ENCODE data around the gene CHRNG.

CHRNG gene

DNA sequence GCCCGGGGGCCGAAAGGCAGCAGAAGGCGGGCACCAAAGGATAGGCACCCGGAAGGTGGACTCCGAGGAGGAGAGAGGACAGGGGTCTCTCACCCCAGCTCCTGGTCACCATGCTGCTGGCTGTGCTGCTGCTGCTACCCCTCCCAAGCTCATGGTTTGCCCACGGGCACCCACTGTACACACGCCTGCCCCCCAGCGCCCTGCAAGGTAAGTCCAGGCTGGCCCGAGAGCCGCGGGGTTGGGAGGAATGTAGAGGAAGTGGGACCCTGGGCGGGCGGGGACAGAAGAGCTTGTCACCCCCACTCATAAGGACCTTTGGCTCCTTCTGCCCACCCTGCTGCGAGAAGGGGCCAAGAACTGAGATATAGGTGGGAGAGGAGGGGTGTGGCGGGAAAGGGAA, 19.0 kb upstream of the CHRNG start:
- H3K27ac Mint-ChIP-seq: no peak overlapping the region

DNA sequence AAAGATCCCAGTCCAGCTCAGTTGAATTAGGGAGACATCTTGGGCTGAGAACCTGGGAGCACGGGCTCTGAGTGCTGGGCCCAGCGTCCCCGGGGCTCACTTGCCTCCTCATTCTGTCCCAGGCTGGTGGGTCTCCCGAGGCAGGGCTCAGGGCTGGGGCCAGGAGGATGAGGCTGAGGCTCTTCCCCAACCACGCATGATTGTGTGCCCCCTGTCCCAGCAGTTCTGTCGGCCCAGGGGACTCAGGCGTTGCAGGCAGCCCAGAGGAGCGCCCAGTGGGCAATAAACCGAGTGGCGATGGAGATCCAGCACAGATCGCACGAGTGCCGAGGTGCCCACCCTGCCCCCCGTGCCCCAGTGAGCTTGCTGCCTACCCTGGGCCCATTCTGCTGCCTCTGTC, 18.4 kb upstream of the CHRNG start:
- no peak overlapping the region for H3K27ac Mint-ChIP-seq
- peaks cover 20% of the 10 kb centered on the region for H3K27me3 Mint-ChIP-seq
- H3K4me1 Mint-ChIP-seq: peaks cover 13% of the 10 kb centered on the region
- H3K9me3 Mint-ChIP-seq: no peaks in the 10 kb centered on the region
- no peak overlapping the region for H3K4me3 Mint-ChIP-seq
- no peaks in the 10 kb centered on the region for H3K36me3 Mint-ChIP-seq

More for the DNA sequence above, 19.0 kb upstream of the CHRNG start:
- H3K4me3 Mint-ChIP-seq: no peak overlapping the region
- no peaks in the 10 kb centered on the region for H3K36me3 Mint-ChIP-seq
- H3K9me3 Mint-ChIP-seq: no peaks in the 10 kb centered on the region
- H3K4me1 Mint-ChIP-seq: peaks cover 13% of the 10 kb centered on the region
- peaks cover 20% of the 10 kb centered on the region for H3K27me3 Mint-ChIP-seq

DNA sequence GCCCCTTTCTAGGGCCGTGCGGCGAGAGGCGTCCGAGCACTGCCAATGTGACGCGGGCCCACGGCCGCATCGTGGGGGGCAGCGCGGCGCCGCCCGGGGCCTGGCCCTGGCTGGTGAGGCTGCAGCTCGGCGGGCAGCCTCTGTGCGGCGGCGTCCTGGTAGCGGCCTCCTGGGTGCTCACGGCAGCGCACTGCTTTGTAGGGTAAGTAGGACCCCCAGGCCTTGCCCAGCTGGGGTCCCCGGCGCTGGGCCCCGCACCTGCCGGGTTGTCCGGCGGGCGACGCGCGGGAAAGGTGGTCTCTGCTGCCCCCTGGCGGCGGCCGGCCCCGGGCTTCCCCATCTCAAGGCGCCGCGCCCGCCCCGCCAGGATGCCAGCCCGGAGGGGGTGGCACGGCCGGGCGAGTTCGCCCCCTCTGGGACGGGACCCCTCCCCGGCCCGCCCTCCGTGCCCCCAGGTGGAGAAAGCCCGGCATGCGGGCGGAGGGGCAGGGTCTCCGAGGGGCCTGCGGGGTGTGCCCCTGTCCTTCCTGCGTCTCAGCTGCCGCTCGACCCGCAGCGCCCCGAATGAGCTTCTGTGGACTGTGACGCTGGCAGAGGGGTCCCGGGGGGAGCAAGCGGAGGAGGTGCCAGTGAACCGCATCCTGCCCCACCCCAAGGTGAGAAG, 17.4 kb upstream of the CHRNG start:
- Mint-ChIP-seq H3K4me3 (no peak overlapping the region), H3K27me3 (peaks cover 20% of the 10 kb centered on the region), H3K36me3 (no peaks in the 10 kb centered on the region), H3K27ac (no peak overlapping the region), H3K4me1 (peaks cover 13% of the 10 kb centered on the region), H3K9me3 (no peaks in the 10 kb centered on the region)

DNA sequence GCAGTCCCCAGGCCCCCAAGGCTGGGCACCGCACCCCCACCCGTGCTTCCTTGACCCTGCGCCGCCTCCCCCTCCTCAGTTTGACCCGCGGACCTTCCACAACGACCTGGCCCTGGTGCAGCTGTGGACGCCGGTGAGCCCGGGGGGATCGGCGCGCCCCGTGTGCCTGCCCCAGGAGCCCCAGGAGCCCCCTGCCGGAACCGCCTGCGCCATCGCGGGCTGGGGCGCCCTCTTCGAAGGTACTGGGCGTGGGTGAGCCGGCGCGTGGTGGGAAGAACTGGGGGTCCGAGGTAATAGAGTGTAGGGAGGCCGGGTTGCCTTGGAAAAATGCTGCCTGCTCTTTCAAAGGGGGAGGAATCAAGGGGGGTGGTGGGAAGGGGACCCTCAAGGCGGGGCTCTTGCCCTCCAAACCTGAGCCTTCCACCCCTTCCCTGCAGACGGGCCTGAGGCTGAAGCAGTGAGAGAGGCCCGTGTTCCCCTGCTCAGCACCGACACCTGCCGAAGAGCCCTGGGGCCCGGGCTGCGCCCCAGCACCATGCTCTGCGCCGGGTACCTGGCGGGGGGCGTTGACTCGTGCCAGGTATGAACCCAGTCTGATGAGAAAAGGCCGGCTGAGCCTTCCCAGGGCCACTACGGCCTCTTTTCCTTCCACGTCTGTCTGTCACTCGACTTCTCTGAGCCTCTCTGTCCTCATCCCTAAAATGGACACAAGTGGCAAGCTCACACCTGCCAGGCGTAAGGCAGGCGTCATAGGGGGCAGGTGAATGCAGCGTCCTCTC, 16.7 kb upstream of the CHRNG start:
- H3K9me3 Mint-ChIP-seq: no peaks in the 10 kb centered on the region
- peak overlapping the region; percentile 61 for H3K4me3 Mint-ChIP-seq
- peaks cover 21% of the 10 kb centered on the region for H3K27me3 Mint-ChIP-seq
- peak overlapping the region; percentile 43 for H3K27ac Mint-ChIP-seq
- H3K36me3 Mint-ChIP-seq: no peaks in the 10 kb centered on the region
- H3K4me1 Mint-ChIP-seq: peaks cover 14% of the 10 kb centered on the region

DNA sequence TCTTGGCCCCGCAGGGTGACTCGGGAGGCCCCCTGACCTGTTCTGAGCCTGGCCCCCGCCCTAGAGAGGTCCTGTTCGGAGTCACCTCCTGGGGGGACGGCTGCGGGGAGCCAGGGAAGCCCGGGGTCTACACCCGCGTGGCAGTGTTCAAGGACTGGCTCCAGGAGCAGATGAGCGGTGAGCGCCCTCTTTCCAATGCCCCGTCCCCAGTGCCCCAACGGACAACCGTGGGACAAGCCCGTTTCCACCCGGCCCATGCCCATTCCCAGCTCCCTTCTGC, 16.1 kb upstream of the CHRNG start:
- no peaks in the 10 kb centered on the region for H3K36me3 Mint-ChIP-seq
- H3K27ac Mint-ChIP-seq: peak overlapping the region; percentile 43
- H3K4me1 Mint-ChIP-seq: peaks cover 19% of the 10 kb centered on the region
- H3K27me3 Mint-ChIP-seq: peaks cover 24% of the 10 kb centered on the region
- H3K4me3 Mint-ChIP-seq: peak overlapping the region; percentile 61
- no peaks in the 10 kb centered on the region for H3K9me3 Mint-ChIP-seq

DNA sequence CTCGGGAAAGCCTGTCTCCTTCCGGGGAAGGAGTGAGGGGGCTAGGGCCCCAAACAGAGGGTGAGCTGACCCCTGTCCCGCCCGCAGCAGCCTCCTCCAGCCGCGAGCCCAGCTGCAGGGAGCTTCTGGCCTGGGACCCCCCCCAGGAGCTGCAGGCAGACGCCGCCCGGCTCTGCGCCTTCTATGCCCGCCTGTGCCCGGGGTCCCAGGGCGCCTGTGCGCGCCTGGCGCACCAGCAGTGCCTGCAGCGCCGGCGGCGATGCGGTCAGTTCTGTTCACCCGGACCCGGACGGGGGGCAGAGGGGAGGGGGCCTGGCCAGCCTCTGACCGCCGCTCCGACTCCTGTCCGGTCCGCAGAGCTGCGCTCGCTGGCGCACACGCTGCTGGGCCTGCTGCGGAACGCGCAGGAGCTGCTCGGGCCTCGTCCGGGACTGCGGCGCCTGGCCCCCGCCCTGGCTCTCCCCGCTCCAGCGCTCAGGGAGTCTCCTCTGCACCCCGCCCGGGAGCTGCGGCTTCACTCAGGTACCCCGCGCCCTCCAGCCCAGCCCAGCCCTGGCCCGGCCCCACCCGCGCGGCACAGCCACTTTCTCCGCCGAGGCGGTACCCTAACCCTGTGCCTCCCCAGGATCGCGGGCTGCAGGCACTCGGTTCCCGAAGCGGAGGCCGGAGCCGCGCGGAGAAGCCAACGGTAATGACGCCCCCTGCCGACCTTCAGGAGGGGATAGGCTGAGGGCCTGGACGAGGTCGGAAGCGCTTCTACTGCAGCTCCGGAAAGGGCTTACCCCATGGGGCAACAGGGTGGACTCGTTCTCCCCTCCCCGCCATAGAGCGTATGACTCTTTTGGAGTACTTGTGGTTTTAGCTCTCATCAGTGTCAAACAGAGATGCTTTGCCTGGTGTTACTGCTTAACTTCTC, 15.6 kb upstream of the CHRNG start:
- Mint-ChIP-seq H3K4me3 (peak overlapping the region; percentile 26), H3K36me3 (no peaks in the 10 kb centered on the region), H3K4me1 (peaks cover 25% of the 10 kb centered on the region), H3K9me3 (no peaks in the 10 kb centered on the region), H3K27me3 (peaks cover 26% of the 10 kb centered on the region), H3K27ac (no peak overlapping the region)

DNA sequence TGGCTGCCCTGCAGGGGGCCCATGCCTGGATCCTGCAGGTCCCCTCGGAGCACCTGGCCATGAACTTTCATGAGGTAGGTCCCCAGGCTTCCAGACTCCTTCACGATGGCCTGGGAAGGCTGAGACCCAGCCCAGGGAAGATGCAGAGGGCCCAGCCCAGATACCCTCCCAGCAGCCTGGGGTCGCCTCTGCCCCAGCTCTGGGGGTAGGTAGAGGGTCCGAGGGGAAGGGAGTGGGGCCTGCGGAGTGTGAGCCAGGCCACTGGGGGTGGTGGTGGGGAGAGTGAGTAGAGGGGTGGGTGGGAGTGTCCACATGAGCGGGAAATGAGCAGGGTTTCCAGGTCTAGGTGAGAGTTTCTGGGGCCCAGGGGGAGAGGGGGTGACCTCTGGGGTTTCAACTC, 14.7 kb upstream of the CHRNG start:
- H3K27me3 Mint-ChIP-seq: peaks cover 22% of the 10 kb centered on the region
- H3K9me3 Mint-ChIP-seq: no peaks in the 10 kb centered on the region
- H3K27ac Mint-ChIP-seq: no peak overlapping the region
- H3K36me3 Mint-ChIP-seq: no peaks in the 10 kb centered on the region
- no peak overlapping the region for H3K4me3 Mint-ChIP-seq
- peaks cover 30% of the 10 kb centered on the region for H3K4me1 Mint-ChIP-seq

DNA sequence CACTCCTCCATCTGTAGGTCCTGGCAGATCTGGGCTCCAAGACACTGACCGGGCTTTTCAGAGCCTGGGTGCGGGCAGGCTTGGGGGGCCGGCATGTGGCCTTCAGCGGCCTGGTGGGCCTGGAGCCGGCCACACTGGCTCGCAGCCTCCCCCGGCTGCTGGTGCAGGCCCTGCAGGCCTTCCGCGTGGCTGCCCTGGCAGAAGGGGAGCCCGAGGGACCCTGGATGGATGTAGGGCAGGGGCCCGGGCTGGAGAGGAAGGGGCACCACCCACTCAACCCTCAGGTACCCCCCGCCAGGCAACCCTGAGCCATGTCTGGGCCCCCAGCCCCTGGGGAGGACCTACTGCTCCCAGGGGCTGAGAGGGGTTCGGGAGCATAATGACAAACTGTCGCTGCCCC, 14.3 kb upstream of the CHRNG start:
- H3K4me3 Mint-ChIP-seq: no peak overlapping the region
- peaks cover 22% of the 10 kb centered on the region for H3K27me3 Mint-ChIP-seq
- peaks cover 30% of the 10 kb centered on the region for H3K4me1 Mint-ChIP-seq
- H3K27ac Mint-ChIP-seq: no peak overlapping the region
- no peaks in the 10 kb centered on the region for H3K9me3 Mint-ChIP-seq
- no peaks in the 10 kb centered on the region for H3K36me3 Mint-ChIP-seq

DNA sequence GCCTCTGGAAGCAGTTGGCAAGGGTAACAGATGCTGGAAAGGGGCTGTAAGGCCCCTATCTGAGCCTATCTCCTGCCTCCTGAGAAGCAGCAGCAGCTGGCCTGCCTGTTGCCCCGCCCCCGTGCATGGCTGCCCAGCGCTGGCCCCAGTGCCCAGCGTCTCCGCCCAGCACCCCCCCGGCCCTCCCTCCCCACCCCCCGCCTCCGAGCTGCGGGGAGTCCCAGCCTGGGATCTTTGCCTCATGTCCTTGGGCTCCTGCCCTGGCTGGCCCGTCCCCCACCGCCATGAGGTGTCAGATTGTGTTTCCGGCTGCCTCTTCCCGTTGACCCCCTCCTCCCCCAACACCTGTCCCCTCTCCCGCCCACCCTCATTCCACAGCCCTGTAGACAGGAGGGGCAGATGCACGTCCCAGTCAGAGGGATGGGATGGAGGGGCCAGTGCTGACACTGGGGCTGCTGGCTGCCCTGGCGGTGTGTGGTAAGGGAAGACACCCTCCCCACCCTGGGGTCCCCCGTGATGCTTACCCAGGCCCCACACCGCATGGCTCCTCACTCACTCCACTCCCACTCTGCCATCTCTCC, 13.6 kb upstream of the CHRNG start, which contains the start of gene CHRND:
TSS of gene CHRND (plus strand) at position 370 of the 581 bp plus-strand sequence. CDS start at position 426, 56 bp downstream.
- H3K36me3 Mint-ChIP-seq: no peaks in the 10 kb centered on the region
- no peaks in the 10 kb centered on the region for H3K9me3 Mint-ChIP-seq
- H3K4me1 Mint-ChIP-seq: peaks cover 30% of the 10 kb centered on the region
- peak within 1 kb of the TSS; percentile 30 for H3K27ac Mint-ChIP-seq
- no peak within 1 kb of the TSS for H3K4me3 Mint-ChIP-seq
- peaks cover 18% of the 10 kb centered on the region for H3K27me3 Mint-ChIP-seq

DNA sequence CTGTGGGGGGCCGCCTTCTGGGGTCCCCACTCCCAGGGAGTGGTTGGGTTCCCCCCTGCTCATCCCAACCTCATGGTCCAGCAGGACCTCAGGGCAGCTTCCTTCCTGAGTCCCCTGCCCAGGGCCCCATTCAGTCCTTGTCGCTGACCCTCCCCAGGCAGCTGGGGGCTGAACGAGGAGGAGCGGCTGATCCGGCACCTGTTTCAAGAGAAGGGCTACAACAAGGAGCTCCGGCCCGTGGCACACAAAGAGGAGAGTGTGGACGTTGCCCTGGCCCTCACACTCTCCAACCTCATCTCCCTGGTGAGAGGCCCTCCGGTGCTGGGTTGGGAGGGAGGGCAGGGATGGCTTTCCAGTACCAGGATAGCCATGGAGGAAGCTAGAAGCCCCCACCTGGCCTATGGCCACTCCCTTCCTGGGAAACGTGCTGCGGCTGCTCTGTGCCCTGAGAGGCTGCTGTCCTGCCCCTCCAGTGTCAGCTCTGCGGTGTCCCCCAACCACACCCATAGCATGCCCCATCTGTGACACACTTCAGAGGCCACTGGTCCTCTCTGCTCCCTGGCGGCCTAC, 13.0 kb upstream of the CHRNG start:
- no peaks in the 10 kb centered on the region for H3K36me3 Mint-ChIP-seq
- H3K9me3 Mint-ChIP-seq: no peaks in the 10 kb centered on the region
- peaks cover 28% of the 10 kb centered on the region for H3K4me1 Mint-ChIP-seq
- H3K27me3 Mint-ChIP-seq: peaks cover 17% of the 10 kb centered on the region
- no peak overlapping the region for H3K4me3 Mint-ChIP-seq
- H3K27ac Mint-ChIP-seq: no peak overlapping the region

DNA sequence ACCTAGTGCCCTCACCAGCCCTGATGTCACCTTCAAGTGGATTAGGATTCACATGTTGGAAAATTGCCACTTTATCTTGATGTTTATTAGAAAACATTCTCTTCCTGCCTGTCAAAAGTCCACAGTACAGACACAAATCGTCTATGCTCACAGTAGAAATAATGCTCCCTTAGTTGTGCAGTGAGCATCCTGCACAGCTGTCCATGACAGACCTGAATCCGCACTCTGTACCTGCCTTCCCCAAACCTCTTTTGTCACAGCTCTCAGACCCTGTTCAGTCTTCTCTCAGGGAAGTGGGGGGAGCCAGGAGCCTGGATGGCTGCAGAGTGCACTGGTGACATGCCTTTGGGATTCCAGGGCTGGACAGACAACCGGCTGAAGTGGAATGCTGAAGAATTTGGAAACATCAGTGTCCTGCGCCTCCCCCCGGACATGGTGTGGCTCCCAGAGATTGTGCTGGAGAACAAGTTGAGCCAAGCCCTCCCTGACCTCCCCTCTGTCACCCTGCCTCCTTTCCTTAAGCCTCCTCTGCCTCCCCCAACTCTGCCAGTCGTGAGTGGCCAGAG, 11.5 kb upstream of the CHRNG start:
- Mint-ChIP-seq H3K27ac (no peak overlapping the region), H3K4me3 (no peak overlapping the region), H3K9me3 (no peaks in the 10 kb centered on the region), H3K27me3 (peaks cover 18% of the 10 kb centered on the region), H3K36me3 (no peaks in the 10 kb centered on the region), H3K4me1 (peaks cover 24% of the 10 kb centered on the region)

DNA sequence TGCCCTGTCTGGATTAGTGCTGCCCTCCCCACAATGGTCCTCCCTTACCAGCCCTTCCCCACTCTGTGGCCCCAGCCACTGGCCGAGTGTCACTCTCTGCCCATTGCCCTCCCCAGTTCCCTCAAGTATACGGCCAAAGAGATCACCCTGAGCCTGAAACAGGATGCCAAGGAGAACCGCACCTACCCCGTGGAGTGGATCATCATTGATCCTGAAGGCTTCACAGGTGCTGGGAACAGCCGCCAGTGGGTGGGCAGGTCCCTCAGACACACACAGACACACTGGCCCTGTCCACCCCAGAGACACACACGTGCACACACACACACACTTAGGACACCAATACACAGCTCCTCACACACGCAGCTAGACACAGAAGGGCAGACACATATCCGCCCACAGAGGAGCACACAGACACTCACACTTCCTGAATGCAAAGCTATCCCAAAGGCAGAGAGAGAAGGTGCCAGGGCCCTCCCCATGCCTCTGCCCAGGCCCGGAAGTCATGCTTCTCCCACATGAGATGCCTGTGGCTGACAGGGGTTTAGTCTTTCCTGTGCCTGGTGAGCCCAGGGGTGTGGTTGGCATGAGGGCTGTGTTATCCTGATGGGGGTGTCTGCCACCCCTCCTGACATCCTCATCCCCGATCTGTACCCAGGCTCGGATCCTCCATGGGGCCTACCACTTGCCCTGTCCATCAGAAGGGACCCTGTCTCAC, 10.6 kb upstream of the CHRNG start:
- Mint-ChIP-seq H3K9me3 (no peaks in the 10 kb centered on the region), H3K27ac (no peak overlapping the region), H3K4me3 (no peak overlapping the region), H3K4me1 (peaks cover 20% of the 10 kb centered on the region), H3K36me3 (no peaks in the 10 kb centered on the region), H3K27me3 (peaks cover 16% of the 10 kb centered on the region)

DNA sequence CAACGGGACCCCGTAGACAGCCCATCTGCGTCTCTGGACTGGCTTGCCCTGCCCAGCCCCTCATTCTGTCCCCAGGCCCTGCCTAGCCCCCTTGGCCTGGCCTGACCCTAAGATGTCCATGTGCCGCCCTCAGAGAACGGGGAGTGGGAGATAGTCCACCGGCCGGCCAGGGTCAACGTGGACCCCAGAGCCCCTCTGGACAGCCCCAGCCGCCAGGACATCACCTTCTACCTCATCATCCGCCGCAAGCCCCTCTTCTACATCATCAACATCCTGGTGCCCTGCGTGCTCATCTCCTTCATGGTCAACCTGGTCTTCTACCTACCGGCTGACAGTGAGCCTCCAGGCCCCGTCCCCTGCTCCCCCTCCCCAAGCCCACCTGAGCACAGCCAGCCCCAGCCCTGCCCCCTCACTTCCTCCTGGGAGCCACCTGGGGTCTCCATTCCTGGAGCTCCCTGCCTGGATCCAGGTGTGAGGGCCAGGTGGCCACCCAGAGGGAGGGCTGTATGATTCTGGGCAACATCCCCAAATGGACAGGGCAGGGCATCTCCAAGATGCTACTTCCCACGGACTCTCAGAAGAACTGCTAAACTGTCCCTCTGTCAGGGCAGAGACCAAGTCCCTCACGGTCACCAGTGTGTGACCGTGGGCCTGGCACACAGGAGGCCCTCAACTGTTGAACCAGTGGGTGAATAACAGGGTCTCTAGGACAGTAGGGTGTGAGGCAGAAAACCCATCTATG, 9.5 kb upstream of the CHRNG start:
- peaks cover 10% of the 10 kb centered on the region for H3K27me3 Mint-ChIP-seq
- H3K4me3 Mint-ChIP-seq: no peak overlapping the region
- H3K36me3 Mint-ChIP-seq: no peaks in the 10 kb centered on the region
- H3K27ac Mint-ChIP-seq: no peak overlapping the region
- H3K4me1 Mint-ChIP-seq: peaks cover 17% of the 10 kb centered on the region
- no peaks in the 10 kb centered on the region for H3K9me3 Mint-ChIP-seq

Data from activated naive CD4-positive, alpha-beta T cell treated with anti-CD3 and anti-CD28 coated beads, Interleukin-2, amount 50 U/mL, for 24 hours (primary cell).